Activated CD4-positive, CD25-positive, alpha-beta regulatory T cell treated with anti-CD3 and anti-CD28 coated beads, Interleukin-2, amount 50 U/mL, for 24 hours (primary cell): ENCODE results near the gene TCL1B.
"Not testable (repeated sequence)": the region's sequence is repeated elsewhere in the genome, so short reads cannot be mapped to it uniquely, and the experiment has no call there.

Experiments
- ATAC-seq, 2 donors: fragments of 150-1000 bp; cut with Tn5 transposase; one replicate each; pipeline ENCODE4 v1.10.0; 2021; ENCODE audit warnings: mild to moderate bottlenecking in 1 of 2, moderate library complexity in 1 of 2

TCL1B gene

DNA sequence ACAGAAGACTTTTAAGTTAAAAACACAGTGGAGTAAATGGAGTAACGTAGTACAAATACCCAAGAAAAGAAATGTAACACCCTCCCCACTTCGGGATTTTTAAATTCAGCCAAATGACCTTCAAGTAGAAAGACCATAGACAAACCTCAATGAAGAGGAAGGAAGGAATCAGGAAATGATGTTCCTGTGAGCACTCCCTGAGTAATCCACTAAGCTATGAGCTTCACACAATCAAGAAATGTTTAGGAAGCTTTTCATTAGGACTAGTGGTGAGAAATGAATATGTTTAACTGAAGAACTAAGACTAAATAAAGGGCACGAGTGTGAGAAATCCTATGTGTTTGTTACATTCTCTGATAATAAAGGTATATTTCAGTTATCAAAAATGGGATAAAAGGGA lies 17.6 kb downstream of the TCL1B start:
- ATAC-seq: no peak

DNA sequence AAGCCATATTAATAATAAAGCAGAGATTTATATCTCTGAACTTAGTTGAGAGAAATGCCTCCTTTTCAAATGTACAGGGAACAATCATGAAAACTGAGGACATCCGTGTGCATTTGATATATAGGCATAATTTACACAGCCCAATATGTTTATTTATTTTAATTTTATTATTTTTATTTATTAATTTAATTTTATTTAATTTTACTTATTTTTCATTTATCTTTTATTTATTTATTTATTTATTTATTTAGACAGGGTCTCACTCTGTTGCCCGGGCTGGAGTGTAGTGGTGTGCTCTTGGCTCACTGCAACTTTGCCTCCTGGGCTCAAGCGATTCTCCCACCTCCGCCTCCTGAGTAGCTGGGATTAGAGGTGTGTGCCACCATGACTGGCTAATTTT lies 19.3 kb downstream of the TCL1B start:
- no peak for ATAC-seq

- no peak for ATAC-seq
These were observed 21.1 kb downstream of the TCL1B start for GRCh38 chr14:95707327-95707726.

DNA sequence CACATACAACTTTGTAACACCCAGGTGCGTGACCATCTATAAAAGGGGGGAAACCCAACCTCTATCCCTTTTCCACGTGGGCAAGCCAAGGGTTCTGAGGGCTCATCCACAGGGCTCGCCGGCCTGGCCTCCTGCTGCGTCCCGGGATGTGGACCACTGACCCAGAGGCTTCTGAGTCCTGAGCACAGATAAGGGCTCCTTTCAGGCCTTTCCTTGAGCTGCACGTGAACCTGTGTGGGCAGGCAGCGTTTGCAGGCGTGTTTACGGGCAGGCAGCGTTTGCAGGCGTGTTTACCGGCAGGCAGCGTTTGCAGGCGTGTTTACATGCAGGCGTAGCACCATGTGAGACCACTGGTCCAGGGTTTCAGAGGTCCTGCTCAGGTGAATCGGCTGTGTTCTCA lies 23.9 kb downstream of the TCL1B start:
- ATAC-seq: no peak

DNA sequence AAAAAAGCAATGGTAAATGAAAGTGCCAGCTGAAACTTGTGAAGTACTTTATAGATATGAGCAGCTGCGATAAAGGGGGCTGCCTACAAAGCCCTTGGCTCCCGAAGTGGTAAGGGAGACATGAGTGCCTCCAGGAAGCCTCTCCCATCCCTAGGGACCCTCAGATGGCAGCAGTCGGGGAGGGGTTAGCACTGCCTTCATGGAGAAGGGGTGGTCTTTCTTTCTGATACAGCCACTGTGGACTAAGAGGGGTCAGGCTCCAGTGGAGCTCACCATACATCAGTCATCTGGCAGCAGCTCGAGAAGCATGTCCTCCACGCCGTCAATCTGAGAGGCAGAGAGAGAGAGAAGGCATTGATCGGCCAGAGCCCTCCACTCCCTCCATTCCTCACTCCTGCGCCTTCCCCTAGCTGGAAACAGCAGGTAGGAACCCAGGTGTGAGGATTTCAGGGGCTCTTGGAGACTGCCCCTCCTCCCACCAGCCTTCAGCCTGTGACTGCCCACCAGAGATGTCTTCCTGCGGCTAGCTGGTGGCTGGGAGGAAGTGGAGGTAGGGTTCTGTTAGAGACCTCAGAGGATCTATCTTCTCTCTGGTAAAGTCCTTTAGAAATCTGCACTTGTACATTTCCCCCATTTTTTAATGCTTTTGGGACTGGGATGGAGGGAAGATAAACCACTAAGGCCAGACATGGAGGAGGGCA lies 25.4 kb downstream of the TCL1B start:
- ATAC-seq: no peak

- ATAC-seq: no peak
These were observed 26.2 kb downstream of the TCL1B start for GRCh38 chr14:95712398-95712797.

DNA sequence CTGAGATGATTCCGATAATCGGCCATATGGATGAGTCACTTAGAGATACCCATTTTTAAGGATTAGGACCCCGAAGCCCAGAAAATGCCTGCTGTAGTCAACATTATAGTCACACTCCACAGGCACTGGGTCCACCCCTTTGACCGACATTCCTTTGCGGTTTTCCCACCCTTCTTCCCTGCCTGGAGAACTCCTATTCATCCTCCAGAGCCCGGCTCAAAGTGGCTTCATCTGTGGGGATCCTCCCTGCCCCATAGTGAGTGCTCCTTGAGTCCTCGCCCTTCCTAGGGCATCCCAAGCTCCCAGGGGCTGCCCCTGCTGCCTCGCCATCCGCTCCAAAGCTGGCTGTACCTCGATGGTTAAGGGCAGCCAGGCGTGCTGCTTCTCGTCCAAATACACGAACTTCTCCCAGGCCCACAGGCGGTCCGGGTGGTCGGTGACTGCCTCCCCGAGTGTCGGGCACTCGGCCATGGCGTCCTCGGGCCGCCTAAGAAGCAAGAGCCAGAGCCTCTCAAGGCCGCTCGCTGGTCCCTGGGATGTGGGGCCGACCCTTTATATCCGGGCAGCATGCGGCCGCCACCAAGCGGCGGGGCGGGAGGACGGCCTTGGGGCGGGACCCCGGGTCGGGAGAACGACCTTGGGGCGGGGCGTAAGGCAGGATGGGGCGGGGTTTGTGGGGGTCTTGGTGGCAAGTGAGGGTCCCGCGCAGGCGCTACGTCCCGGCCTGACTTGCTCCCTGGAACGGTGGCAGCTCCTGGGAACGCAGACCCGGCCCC lies 27.6 kb downstream of the TCL1B start, which contains the start of gene TCL1A:
Gene TCL1A, minus strand, starts transcription at position 530 of the 776 bp plus-strand sequence. Its CDS starts 59 bp downstream, at position 471.
- ATAC-seq: no peak

DNA sequence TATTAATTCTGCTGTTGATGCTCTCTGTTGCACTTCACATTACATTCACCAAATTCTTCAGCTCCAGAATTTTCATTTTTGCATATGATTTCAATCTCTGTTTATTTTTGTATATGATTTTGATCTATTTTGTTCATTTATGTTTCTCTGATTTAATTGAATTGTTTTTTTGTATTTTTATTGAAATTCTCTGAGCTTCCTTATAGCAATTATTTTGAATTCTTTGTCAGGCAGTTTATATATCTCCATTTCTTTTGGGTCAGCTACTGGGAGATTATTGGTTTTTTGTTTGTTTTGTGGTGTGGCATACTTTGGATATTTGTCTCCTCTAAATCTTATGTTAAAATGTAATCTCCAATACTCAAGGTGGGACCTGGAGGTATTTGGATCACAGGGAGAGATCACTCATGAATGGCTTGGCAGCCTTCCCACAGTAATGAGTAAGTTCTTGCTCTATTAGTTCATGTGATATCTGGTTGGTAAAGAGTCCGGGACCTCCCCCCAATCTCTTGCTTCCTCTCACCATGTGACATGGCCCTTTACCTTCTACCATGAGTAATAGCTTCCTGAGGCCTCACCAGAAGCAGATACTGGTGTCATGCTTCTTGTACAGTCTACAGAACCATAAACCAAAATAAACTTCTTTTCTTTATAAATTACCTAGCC lies 36.4 kb downstream of the TCL1B start:
- no peak for ATAC-seq

DNA sequence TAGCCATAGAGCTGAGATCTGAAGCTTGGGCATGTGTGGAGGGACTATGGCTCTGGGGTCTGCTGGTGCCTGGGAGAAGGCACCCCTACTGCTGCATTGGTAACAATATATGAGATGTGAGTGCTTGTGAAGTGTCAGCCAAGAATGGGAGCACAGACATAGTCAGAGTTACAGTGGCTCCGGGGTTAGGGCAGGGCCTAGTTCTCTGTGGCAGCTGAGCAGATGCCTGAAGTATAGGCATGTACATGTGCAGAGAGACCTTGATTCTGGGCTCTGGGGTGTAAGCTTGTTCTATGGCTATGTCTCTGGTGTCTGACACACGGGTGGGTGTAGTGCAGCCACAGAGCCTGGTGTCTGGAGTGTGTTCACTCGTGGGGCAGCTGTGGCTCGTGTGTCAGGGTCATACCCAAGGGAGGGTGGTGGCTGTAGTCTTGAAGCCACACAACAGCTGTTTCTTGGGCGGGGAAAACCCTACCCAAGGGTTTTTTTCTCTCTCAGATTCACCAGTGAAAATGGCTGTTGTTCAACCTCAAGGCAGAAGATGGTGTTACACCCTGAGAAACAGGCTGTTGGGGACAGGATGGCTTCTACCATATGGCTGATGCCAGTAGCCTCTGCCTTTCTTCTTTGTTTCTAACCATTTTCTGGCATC lies 39.6 kb downstream of the TCL1B start:
- ATAC-seq: no peak

DNA sequence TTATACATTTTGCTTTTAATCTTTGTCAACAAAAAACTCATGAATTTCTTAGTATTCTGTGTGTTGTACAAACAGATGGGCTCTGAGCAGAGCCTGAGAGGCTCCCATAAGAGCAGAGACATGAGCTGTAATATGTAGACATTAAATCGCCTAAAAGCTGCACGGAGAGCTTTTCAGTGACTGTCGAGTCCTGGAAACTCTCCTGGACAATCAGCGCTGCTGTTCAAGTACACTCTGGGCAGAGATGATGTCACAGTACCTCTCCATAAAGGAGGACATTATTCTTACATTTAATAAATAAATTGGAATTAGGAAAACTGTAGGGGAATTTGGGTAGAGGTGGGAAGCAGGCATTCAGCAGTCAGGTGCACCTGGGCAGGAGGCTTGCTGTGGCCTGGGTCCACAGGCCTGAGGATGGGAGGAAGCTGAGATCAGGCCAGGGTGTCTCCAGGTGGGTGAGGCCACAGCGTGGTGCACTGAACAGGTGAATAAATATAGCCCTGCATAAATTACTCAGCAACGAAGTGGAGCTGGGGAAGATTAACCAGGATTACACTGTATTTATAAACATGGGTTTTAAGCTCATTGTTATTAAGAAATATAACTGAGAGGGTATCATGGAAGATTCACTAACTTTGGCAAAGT lies 41.0 kb downstream of the TCL1B start:
- no peak for ATAC-seq

DNA sequence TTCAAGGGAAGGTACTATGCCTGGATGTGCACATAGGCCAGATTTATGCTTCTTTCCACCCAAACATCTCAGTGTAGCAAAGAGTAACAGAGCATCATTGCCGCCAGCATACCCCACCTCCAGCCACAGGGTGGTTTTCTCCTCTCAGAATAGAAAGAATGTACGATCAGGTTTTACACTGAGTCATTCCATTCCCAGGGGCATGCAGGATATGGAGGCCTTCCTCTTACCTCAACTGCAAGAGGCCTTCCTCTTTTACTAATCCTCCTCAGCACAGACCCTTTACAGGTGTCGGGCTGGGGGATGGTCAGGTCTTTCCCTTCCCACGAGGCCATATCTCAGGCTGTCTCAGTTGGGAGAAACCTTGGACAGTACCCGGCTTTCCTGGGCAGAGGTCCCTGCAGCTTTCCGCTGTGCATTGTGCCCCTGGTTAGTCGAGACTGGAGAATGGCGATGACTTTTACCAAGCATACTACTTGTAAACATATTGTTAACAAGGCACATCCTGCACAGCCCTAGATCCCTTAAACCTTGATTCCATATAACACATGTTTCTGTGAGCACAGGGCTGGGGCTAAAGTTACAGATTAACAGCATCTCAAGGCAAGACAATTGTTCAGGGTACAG lies 43.3 kb downstream of the TCL1B start:
- ATAC-seq: not testable (repeated sequence)

GRCh38 chr14:95730126-95730525 lies 43.9 kb downstream of the TCL1B start:
- no peak for ATAC-seq

DNA sequence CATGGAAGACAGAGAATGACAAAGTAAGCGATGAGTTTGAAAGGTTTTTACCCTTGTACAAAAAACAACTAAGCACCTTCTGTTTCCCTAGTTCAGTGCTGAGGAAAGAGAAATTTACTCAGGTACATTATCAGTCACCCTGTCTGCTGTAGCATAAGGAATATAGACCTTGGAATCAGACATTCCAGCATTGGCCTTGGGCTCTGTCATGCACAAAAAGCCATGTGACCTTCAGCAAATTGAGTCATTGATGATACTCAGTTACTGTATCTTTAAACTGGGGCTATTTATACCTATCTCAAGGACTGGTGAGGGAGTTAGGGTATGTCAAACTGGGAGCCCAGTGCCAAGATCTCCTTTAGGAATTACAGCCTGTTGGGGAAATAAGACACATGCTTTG lies 47.0 kb downstream of the TCL1B start:
- ATAC-seq: no peak

GRCh38 chr14:95739356-95739755 lies 53.1 kb downstream of the TCL1B start:
- ATAC-seq: no peak

DNA sequence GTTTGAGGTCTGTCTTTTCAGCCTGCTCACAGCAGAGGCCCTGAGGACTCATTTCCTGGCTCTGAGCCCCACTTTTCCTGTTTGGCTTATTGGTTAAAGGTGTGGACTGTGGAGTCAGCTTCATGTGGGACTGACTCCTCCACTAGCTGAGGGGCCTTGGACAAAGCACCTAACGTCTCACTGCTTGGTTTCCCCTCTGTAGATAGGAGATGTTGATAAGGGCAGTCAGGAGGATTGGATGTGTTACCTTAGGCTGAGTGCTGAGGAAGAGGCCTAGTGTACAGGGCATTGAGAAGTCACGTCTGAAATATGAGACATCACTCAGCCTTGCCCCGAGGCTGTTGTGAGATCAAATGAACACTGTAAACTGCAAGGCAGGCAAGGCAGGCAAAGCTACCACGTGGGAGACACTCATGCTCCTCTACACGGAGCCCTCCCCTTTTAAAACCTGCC lies 54.8 kb downstream of the TCL1B start:
- no peak for ATAC-seq

DNA sequence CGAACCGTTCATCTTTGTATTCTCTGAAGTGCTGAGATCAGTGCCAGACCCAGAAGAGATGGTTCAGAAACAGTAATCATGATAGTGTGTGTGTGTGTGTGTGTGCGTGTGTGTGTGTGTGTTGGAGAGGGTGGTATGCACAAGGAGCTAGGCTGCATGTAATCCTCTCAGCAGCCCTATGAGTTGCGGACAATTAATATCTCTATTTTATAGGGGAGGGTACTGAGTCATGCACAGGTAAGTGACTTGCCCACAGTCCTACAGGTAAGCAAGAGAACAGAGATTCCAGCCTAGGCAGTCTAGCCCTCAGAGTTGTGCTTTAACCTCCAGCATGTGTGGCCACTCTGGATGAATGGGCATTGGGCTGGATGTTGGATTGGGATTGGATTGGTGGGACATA lies 55.6 kb downstream of the TCL1B start:
- ATAC-seq: no peak
